ENCODE results near the gene NCK1. TPM values are rescaled to one million over a fixed set of nuclear protein-coding genes. Genes with fewer than 3 reads are reported as not detected.
"Not testable (repeated sequence)": the region's sequence is repeated elsewhere in the genome, so short reads cannot be mapped to it uniquely, and the experiment has no call there.

The NCK1 gene
- total RNA-seq, 4 donors from 2014 or later: 53.1 to 74.0 (median 61.6) TPM

DNA sequence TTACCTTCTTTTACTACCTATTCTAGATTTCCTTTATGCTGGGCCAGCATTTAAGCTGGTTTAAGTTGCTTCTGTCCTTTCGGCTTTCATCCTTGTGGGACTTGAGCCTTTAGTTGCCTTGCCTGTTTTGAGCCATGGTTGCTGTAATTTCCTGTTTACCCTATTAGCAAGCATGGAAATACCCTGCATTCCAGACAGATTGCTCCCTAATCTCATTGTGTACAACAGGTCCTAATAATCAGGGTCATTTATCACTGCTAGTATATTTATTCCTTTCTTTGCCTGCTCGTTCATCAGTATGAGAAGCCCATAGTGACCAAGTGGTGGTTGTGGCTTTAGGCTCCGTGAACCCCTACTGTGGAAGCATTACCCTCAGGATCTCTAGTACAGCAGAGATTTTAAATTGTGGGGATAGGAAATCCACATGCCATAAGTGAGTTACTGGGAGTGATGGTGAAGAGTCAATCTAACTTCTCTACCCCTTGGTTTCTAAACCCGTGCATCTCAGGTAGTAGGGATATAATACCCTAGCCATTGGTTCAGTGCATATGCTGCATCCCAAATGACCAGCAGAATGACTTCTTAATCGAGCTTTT, 31.9 kb downstream of the NCK1 start:
- DNase-seq (ENCODE audit: low spot score in 2 of 2): no peak
- TF ChIP-seq, protein P1, sequence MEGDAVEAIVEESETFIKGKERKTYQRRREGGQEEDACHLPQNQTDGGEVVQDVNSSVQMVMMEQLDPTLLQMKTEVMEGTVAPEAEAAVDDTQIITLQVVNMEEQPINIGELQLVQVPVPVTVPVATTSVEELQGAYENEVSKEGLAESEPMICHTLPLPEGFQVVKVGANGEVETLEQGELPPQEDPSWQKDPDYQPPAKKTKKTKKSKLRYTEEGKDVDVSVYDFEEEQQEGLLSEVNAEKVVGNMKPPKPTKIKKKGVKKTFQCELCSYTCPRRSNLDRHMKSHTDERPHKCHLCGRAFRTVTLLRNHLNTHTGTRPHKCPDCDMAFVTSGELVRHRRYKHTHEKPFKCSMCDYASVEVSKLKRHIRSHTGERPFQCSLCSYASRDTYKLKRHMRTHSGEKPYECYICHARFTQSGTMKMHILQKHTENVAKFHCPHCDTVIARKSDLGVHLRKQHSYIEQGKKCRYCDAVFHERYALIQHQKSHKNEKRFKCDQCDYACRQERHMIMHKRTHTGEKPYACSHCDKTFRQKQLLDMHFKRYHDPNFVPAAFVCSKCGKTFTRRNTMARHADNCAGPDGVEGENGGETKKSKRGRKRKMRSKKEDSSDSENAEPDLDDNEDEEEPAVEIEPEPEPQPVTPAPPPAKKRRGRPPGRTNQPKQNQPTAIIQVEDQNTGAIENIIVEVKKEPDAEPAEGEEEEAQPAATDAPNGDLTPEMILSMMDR (IDR thresholded peaks at IDR 0.05): no peak
- no peak for TF ChIP-seq POLR2A (IDR thresholded peaks at IDR 0.05)
- no peak overlapping the region for H3K4me3 ChIP-seq (ENCODE audit: low read depth, poor library complexity, severe bottlenecking)
- 59 to 64% methylated on average over 5 of the region's 5 CpGs for WGBS, 2 donors
- intact Hi-C loops (cut with DNase I; ENCODE audit: low total_unique reads): no loop called here

DNA sequence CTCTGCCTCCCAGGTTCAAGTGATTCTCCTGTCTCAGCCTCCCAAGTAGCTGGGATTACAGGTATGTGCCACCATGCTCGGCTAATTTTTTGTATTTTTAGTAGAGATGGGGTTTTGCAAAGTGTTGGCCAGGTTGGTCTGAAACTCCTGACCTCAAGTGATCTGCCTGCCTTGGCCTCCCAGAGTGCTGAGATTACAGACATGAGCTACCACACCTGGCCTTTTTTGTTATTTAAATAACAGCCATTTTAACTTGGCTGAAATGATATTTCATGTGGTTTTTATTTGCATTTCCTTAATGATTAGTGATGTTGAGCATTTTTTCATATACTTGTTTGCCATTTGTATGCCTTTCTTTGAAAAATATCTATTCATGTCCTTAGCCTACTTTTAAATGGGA, 35.2 kb downstream of the NCK1 start:
- DNase-seq (ENCODE audit: low spot score in 2 of 2); intact Hi-C loops (cut with DNase I; ENCODE audit: low total_unique reads); H3K4me3 ChIP-seq (ENCODE audit: low read depth, poor library complexity, severe bottlenecking): not testable (repeated sequence)
- WGBS, 2 donors: 92 to 95% methylated on average over 1 of the region's 1 CpG

DNA sequence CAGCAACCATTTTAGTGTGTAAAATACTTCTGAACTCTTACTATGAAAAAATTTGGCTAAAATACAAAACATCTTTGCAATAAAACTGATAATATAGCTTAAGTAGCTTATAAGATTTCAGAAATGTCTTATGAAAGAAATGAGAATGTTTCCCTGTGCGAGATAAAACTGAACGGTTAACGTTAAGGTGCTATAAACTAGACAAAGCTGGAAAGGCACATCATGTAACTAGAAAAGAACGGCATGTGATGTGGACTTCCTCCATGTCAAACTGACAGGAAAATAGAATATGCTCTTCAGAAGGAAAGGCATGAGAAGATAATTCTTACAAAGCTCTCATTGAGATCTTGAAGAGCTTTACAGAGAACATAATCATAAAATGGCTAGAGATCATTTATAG, 36.5 kb downstream of the NCK1 start:
- WGBS, 2 donors: 67 to 73% methylated on average over 4 of the region's 4 CpGs
- intact Hi-C loops (cut with DNase I; ENCODE audit: low total_unique reads): no loop called here
- TF ChIP-seq POLR2A (IDR thresholded peaks at IDR 0.05): no peak
- TF ChIP-seq, protein P1 (IDR thresholded peaks at IDR 0.05): no peak

DNA sequence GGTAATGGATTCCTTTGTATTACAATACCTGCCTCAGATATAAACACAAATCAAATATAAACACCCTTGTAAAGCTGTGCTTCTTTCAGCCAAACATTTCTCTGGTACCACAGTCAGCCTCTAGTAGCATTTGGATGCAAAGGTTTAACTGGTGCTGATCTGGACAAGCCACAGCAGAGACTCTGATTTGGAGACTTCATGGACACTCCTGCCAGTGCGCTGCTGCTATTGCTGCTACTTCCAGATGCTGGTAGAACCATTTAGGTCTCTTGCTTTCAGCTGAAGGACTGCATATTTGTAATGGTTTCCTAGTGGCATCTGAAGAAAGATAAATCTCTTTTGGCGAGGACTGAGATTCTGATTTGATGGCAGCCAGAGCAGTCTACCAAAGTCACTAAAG, 36.9 kb downstream of the NCK1 start:
- no peak for TF ChIP-seq POLR2A (IDR thresholded peaks at IDR 0.05)
- TF ChIP-seq, protein P1 (IDR thresholded peaks at IDR 0.05): no peak
- WGBS, 2 donors: 66 to 83% methylated on average over 2 of the region's 2 CpGs

More for the DNA sequence above, 36.5 kb downstream of the NCK1 start:
- no peak overlapping the region for H3K4me3 ChIP-seq (ENCODE audit: low read depth, poor library complexity, severe bottlenecking)
- no peak for DNase-seq (ENCODE audit: low spot score in 2 of 2)

DNA sequence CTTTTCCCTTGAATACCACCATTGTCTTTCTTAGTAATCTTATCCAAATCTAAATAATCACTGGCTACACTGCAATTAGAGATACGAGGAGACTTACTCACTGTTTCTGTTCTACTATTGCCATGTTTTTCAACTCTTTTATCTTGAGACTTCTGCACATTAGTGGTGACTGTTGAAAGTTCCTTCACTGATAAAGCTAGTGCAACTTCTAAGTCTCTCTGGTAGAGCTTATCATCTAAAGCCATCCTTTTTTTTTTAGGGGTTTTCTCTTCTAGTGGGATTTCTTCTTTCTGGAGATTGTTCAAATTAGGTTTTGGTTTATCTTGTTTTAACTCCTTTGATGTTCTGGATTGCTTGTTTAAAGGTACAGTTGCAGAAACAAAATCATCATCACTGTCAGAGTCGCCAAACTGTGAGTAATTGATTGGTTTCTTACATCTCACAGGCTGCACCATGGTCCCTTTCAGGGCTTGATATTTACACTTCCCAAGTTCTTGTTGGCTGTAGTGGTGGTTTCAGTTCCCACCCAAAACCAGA, 37.7 kb downstream of the NCK1 start:
- no peak for TF ChIP-seq POLR2A (IDR thresholded peaks at IDR 0.05)
- TF ChIP-seq, protein P1 (IDR thresholded peaks at IDR 0.05): no peak
- H3K4me3 ChIP-seq (ENCODE audit: low read depth, poor library complexity, severe bottlenecking): no peak overlapping the region
- DNase-seq (ENCODE audit: low spot score in 2 of 2): no peak
- intact Hi-C loops (cut with DNase I; ENCODE audit: low total_unique reads): no loop called here
- WGBS, 2 donors: 63 to 70% methylated on average over 2 of the region's 2 CpGs

More for the DNA sequence above, 36.9 kb downstream of the NCK1 start:
- intact Hi-C loops (cut with DNase I; ENCODE audit: low total_unique reads): no loop called here
- no peak overlapping the region for H3K4me3 ChIP-seq (ENCODE audit: low read depth, poor library complexity, severe bottlenecking)
- DNase-seq (ENCODE audit: low spot score in 2 of 2): no peak

DNA sequence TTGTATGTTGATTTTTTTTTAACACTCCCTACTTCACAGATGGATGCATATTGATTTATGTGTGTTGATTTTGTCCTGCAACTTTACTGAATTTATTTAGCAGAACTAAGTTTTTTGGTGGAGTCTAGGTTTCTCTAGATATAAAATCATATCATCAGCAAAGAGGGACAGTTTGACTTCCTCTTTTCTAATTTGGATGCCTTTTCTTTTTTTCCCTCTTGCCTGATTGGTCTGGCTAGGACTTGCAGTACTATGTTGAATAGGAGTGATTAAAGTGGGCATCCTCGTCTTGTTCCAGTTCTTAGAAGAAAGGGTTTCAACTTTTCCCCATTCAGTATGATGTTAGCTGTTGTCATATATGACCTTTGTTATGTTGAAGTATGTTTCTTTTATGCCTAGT, 38.7 kb downstream of the NCK1 start:
- 95% methylated on average over 1 of the region's 1 CpG for WGBS, 2 donors

DNA sequence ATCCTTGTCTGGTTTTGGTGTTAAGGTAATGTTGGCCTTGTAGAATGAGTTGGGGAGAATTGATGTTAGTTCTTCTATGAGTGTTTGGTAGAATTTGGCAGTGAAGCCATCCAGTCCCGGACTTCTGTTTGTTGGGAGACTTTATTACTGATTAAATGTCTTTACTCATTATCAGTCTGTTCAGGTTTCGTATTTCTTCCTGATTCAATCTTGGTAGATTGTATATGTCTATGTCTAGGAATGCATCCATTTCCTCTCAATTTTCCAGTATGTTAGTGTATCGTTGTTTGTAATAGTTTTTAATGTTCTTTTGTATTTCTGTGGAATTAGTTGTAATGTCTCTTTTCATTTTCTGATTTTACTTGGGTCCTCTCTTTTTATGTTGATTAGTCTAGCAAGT, 39.4 kb downstream of the NCK1 start:
- WGBS, 2 donors: 96 to 98% methylated on average over 3 of the region's 3 CpGs
- TF ChIP-seq, protein P1 (IDR thresholded peaks at IDR 0.05): no peak
- TF ChIP-seq POLR2A (IDR thresholded peaks at IDR 0.05): no peak
- no peak overlapping the region for H3K4me3 ChIP-seq (ENCODE audit: low read depth, poor library complexity, severe bottlenecking)
- intact Hi-C loops (cut with DNase I; ENCODE audit: low total_unique reads): no loop called here
- DNase-seq (ENCODE audit: low spot score in 2 of 2): no peak

More for the DNA sequence above, 38.7 kb downstream of the NCK1 start:
- H3K4me3 ChIP-seq (ENCODE audit: low read depth, poor library complexity, severe bottlenecking); intact Hi-C loops (cut with DNase I; ENCODE audit: low total_unique reads); DNase-seq (ENCODE audit: low spot score in 2 of 2): not testable (repeated sequence)

DNA sequence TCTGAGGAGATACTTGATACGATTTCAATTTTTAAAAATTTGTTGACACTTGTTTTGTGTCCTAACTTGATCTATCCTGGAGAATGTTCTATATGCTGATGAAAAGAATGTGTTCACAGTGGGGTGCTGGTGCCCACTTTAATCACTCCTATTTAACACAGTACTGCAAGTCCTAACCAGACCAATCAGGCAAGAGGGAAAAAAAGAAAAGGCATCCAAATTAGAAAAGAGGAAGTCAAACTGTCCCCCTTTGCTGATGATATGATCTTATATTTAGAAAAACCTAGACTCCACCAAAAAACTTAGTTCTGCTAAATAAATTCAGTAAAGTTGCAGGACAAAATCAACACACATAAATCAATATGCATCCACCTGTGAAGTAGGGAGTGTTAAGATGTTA, 40.5 kb downstream of the NCK1 start:
- H3K4me3 ChIP-seq (ENCODE audit: low read depth, poor library complexity, severe bottlenecking); DNase-seq (ENCODE audit: low spot score in 2 of 2); intact Hi-C loops (cut with DNase I; ENCODE audit: low total_unique reads): not testable (repeated sequence)
- 71 to 94% methylated on average over 1 of the region's 1 CpG for WGBS, 2 donors

Data from lower leg skin (tissue), 4 donors.